Measurements from ENCODE around the gene DNAH1. TPM values are rescaled to one million over a fixed set of nuclear protein-coding genes. Genes with fewer than 3 reads are reported as not detected.

DNAH1 gene
- total RNA-seq, 4 donors from 2014 or later: 3.2 to 8.1 (median 6.2) TPM

GRCh38 chr3:52299879-52300611 is 16.1 kb upstream of the DNAH1 start:
- Histone ChIP-seq H3K27ac (no peak overlapping the region), H3K36me3 (peaks cover 0 to 15% of the 10 kb centered on the region in 2 donors), H3K9me3 (no peaks in the 10 kb centered on the region), H3K27me3 (peaks cover 3% of the 10 kb centered on the region), H3K4me3 (no peak overlapping the region), H3K4me1 (peaks cover 0 to 6% (median 0%) of the 10 kb centered on the region in 3 donors)
- peak; percentile 20 for ATAC-seq
- WGBS, 2 donors (ENCODE audit: low coverage in 1 of 2): 32 to 60% methylated on average over 4 to 7 of the region's 14 CpGs
- peak in 2 of 4 experiments; percentile 10 to 12 for TF ChIP-seq CTCF (IDR thresholded peaks at IDR 0.05)
- no peak for TF ChIP-seq POLR2A (IDR thresholded peaks at IDR 0.05)

GRCh38 chr3:52302426-52303145 is 13.5 kb upstream of the DNAH1 start:
- Histone ChIP-seq H3K9me3 (no peaks in the 10 kb centered on the region), H3K36me3 (peaks cover 0 to 9% of the 10 kb centered on the region in 2 donors), H3K4me1 (peaks cover 0 to 6% (median 0%) of the 10 kb centered on the region in 3 donors), H3K4me3 (no peak overlapping the region), H3K27ac (no peak overlapping the region), H3K27me3 (no peaks in the 10 kb centered on the region)
- TF ChIP-seq CTCF (IDR thresholded peaks at IDR 0.05): no peak
- WGBS, 2 donors (ENCODE audit: low coverage in 1 of 2): 84 to 94% methylated on average over 3 of the region's 12 CpGs
- ATAC-seq: no peak

GRCh38 chr3:52303811-52304210 is 12.3 kb upstream of the DNAH1 start:
- Histone ChIP-seq H3K4me1 (peaks cover 0 to under 1% (median 0%) of the 10 kb centered on the region in 3 donors), H3K4me3 (no peak overlapping the region), H3K27me3 (no peaks in the 10 kb centered on the region), H3K9me3 (no peaks in the 10 kb centered on the region), H3K27ac (no peak overlapping the region), H3K36me3 (peaks cover 0 to 9% of the 10 kb centered on the region in 2 donors)
- TF ChIP-seq POLR2AphosphoS5 (IDR thresholded peaks at IDR 0.05) (no peak), POLR2A (IDR thresholded peaks at IDR 0.05) (no peak), CTCF (IDR thresholded peaks at IDR 0.05) (no peak), EP300 (IDR thresholded peaks at IDR 0.05) (no peak)
- WGBS, 2 donors (ENCODE audit: low coverage in 1 of 2): no CpG with 5 or more reads among the region's 2 CpGs
- ATAC-seq: no peak

GRCh38 chr3:52305926-52306325 is 10.2 kb upstream of the DNAH1 start:
- Histone ChIP-seq H3K36me3 (peaks cover 0 to 17% of the 10 kb centered on the region in 2 donors), H3K9me3 (no peaks in the 10 kb centered on the region), H3K27ac (no peak overlapping the region), H3K27me3 (no peaks in the 10 kb centered on the region), H3K4me1 (no peaks in the 10 kb centered on the region), H3K4me3 (no peak overlapping the region)
- no peak for ATAC-seq
- TF ChIP-seq CTCF (IDR thresholded peaks at IDR 0.05): no peak
- no peak for TF ChIP-seq POLR2AphosphoS5 (IDR thresholded peaks at IDR 0.05)
- TF ChIP-seq POLR2A (IDR thresholded peaks at IDR 0.05): no peak
- TF ChIP-seq EP300 (IDR thresholded peaks at IDR 0.05): no peak
- 94% methylated on average over 3 to 5 of the region's 5 CpGs for WGBS, 2 donors (ENCODE audit: low coverage in 1 of 2)

GRCh38 chr3:52306978-52307377 is 9.1 kb upstream of the DNAH1 start:
- Histone ChIP-seq H3K36me3 (peaks cover 0 to 17% of the 10 kb centered on the region in 2 donors), H3K27me3 (no peaks in the 10 kb centered on the region), H3K4me1 (no peaks in the 10 kb centered on the region), H3K4me3 (no peak overlapping the region), H3K9me3 (no peaks in the 10 kb centered on the region), H3K27ac (no peak overlapping the region)
- ATAC-seq: no peak
- TF ChIP-seq CTCF (IDR thresholded peaks at IDR 0.05): no peak
- no peak for TF ChIP-seq EP300 (IDR thresholded peaks at IDR 0.05)
- TF ChIP-seq POLR2AphosphoS5 (IDR thresholded peaks at IDR 0.05): no peak
- no peak for TF ChIP-seq POLR2A (IDR thresholded peaks at IDR 0.05)
- 100% methylated on average over 2 of the region's 4 CpGs; no CpG with 5 or more reads in 1 of the 2 donors for WGBS, 2 donors (ENCODE audit: low coverage in 1 of 2)

Measured in gastroesophageal sphincter (tissue), 4 donors.